Smooth muscle cell (in vitro differentiated cells): ENCODE measurements around the gene RBFOX2. TPM values are rescaled to one million over a fixed set of nuclear protein-coding genes. Genes with fewer than 3 reads are reported as not detected.
"Not testable (repeated sequence)": the region's sequence is repeated elsewhere in the genome, so short reads cannot be mapped to it uniquely, and the experiment has no call there.

ENCODE experiments used
- DNase-seq: peaks from one replicate; lab custom pipeline; 2025; ENCODE audit not compliant: unreplicated experiment; lab: John Stamatoyannopoulos, UW
- H2AFZ ChIP-seq: fragments of 200-600 bp; sonication (generic); 2 replicates; pipeline ENCODE4 v1.6.0; 2016; ENCODE audit warnings: antibody characterized with exemption, low read depth, mild to moderate bottlenecking
- H3F3A ChIP-seq: fragments of 200-600 bp; sonication (generic); 2 replicates; pipeline ENCODE4 v1.6.0; 2017; ENCODE audit warnings: antibody characterized with exemption, low read depth
- H3K27ac ChIP-seq: fragments of 200-600 bp; sonication (generic); 2 replicates; pipeline ENCODE4 v1.5.1; 2016; ENCODE audit warnings: low read depth, mild to moderate bottlenecking
- H3K27me3 ChIP-seq: fragments of 200-600 bp; sonication (generic); 2 replicates; pipeline ENCODE4 v1.6.1; 2016; ENCODE audit warnings: low read depth, mild to moderate bottlenecking
- H3K36me3 ChIP-seq: fragments of 200-600 bp; sonication (generic); 2 replicates; pipeline ENCODE4 v1.5.1; 2016; ENCODE audit warnings: low read depth
- H3K4me1 ChIP-seq: fragments of 200-600 bp; sonication (generic); 2 replicates; pipeline ENCODE4 v1.5.1; 2016; ENCODE audit warnings: low read depth
- H3K4me2 ChIP-seq: fragments of 200-600 bp; sonication (generic); 2 replicates; pipeline ENCODE4 v1.6.0; 2016; ENCODE audit warnings: mild to moderate bottlenecking
- H3K4me3 ChIP-seq: fragments of 200-600 bp; sonication (generic); 2 replicates; pipeline ENCODE4 v1.5.1; 2016; ENCODE audit warnings: mild to moderate bottlenecking
- H3K79me2 ChIP-seq: fragments of 200-600 bp; sonication (generic); 2 replicates; pipeline ENCODE4 v1.6.0; 2016; ENCODE audit warnings: low read depth, mild to moderate bottlenecking
- H3K9ac ChIP-seq: fragments of 200-600 bp; sonication (generic); 2 replicates; pipeline ENCODE4 v1.6.0; 2016; ENCODE audit warnings: low read depth
- H3K9me3 ChIP-seq: fragments of 200-600 bp; sonication (generic); replicated peaks from 2 replicates; pipeline ENCODE4 v1.5.1; 2016; ENCODE audit warnings: low read depth
- H4K20me1 ChIP-seq: fragments of 200-600 bp; sonication (generic); 2 replicates; pipeline ENCODE4 v1.6.0; 2016; ENCODE audit warnings: low read depth
- WGBS: methylation state at CpG from one replicate; pipeline ENCODE4 v1.1.7; 2016; ENCODE audit warnings: low lambda C conversion rate; 5-methylcytosine and 5-hydroxymethylcytosine counted together
- polyA plus RNA-seq: library from polyadenylated mRNA; unstranded; fragments of >200 nt; fragmentation: Nextera tagmentation; extraction: Ambion mirVana; gene quantifications from 2 replicates; pipeline ENCODE4 v1.2.1, GENCODE V29; 2016
- total RNA-seq: library from RNA; depleted of rRNA; stranded (reverse); fragments of >200 nt; gene quantifications from 2 replicates; pipeline ENCODE4 v1.2.3, GENCODE V29; 2014
- TF ChIP-seq, protein P1 (sequence below): fragments of 200-600 bp; sonication (generic); IDR thresholded peaks from 2 replicates; pipeline ENCODE4 v1.5.1; 2017; ENCODE audit warnings: borderline replicate concordance, mild to moderate bottlenecking, antibody characterized with exemption; ENCODE audit not compliant: insufficient read depth, poor library complexity, severe bottlenecking

Gene RBFOX2
- total and polyA plus RNA-seq, 2 experiments from 2014 or later: 128 to 144 TPM

DNA sequence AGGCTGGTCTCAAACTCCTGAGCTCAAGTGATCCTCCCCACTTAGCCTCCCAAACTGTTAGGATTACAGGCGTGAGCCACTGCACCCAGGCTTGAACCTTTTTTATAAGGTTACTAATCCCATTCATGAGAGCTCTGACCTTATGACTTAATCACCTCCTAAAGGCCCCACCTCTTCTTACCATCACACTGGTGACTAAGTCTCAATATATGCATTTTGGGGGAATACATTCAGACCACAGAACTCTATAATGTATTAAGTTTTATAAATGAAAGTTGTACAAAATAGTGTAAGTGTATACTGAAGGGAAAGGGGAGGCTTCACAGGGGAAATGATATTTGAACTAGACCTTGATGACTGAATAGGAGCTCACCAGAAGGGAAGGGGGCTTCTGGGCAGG lies 28.4 kb upstream of the RBFOX2 start:
- Histone ChIP-seq H3K4me3 (no peak overlapping the region), H3K9me3 (no peaks in the 10 kb centered on the region), H3K27ac (peak overlapping the region; percentile 59), H3K4me1 (no peaks in the 10 kb centered on the region), H3K27me3 (no peaks in the 10 kb centered on the region), H3K79me2 (no peaks in the 10 kb centered on the region), H3K4me2 (peak overlapping the region; percentile 33), H4K20me1 (no peaks in the 10 kb centered on the region), H3F3A (peaks cover 4% of the 10 kb centered on the region), H3K9ac (no peak overlapping the region), H2AFZ (no peak overlapping the region), H3K36me3 (no peaks in the 10 kb centered on the region)
- TF ChIP-seq, protein P1, sequence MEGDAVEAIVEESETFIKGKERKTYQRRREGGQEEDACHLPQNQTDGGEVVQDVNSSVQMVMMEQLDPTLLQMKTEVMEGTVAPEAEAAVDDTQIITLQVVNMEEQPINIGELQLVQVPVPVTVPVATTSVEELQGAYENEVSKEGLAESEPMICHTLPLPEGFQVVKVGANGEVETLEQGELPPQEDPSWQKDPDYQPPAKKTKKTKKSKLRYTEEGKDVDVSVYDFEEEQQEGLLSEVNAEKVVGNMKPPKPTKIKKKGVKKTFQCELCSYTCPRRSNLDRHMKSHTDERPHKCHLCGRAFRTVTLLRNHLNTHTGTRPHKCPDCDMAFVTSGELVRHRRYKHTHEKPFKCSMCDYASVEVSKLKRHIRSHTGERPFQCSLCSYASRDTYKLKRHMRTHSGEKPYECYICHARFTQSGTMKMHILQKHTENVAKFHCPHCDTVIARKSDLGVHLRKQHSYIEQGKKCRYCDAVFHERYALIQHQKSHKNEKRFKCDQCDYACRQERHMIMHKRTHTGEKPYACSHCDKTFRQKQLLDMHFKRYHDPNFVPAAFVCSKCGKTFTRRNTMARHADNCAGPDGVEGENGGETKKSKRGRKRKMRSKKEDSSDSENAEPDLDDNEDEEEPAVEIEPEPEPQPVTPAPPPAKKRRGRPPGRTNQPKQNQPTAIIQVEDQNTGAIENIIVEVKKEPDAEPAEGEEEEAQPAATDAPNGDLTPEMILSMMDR: no peak
- no peak for DNase-seq
- 45% methylated on average over 1 of the region's 1 CpG for WGBS

DNA sequence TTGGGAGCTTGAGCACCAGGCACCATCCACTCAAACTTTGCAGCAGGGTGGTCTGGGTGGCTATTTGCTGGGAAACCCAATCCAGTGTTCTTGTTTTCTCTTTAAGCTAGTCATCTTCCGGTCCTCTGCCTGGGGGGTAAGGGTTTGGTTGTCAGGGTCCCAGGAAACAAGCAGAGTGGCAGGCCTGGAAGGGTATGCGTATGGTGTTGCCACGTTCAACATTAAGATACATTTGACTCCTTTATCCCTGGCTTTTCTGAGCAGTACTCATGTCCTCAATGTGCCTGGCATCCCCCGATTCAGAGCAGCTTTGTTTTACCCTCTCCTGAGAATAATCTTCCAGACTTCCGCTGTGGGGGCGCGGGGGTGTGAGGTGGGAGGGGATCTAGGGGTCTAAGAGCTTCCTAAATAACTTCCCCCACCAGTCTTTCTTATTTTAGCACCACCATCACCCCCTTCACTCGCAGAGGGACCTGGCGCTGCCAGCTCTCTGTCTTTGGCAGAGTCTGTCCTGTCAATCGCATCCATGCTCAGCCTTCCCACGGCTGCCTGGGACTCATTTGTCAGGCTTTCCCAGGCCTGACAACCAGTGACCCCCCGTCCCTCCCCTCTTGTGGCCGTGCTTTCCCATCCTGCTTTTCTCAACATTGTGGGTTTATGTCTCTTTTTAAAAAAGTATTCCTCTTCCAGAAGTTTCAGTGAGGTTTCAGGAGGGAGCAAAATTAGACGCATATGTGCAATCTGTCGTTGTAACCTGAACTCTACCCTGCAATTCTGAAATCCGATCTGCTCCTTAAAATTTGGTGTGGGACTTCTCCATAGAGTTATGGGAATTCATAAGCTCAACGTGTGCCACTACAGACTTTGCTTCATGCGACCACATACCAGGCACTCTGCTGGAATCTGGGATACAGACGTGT lies 27.0 kb upstream of the RBFOX2 start:
- no peak overlapping the region for H3K9ac ChIP-seq
- H3K79me2 ChIP-seq: no peaks in the 10 kb centered on the region
- no peaks in the 10 kb centered on the region for H3K4me1 ChIP-seq
- no peaks in the 10 kb centered on the region for H3K9me3 ChIP-seq
- H3K4me3 ChIP-seq: no peak overlapping the region
- H3K36me3 ChIP-seq: no peaks in the 10 kb centered on the region
- peak overlapping the region; percentile 0 for H2AFZ ChIP-seq
- H3K27me3 ChIP-seq: no peaks in the 10 kb centered on the region
- no peak overlapping the region for H3K4me2 ChIP-seq
- no peak for DNase-seq
- TF ChIP-seq, protein P1: no peak
- H4K20me1 ChIP-seq: no peaks in the 10 kb centered on the region
- WGBS: 67% methylated on average over 19 of the region's 19 CpGs
- peaks cover 8% of the 10 kb centered on the region for H3F3A ChIP-seq
- no peak overlapping the region for H3K27ac ChIP-seq

DNA sequence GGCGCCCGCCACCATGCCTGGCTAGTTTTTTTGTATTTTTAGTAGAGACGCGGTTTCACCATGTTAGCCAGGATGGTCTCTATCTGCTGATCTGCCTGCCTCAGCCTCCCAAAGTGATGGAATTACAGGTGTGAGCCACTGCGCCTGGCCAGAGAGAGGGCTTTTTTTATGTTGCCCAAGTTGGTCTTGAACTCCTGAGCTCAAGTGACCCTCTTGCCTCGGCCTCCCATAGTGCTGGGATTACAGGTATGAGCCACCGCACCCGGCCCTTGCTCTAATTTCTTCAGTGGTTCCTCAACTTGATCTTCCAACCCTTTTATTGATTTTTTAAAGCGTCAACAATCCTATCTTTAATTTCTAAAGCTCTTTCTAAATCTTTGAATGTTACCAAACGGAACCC lies 25.8 kb upstream of the RBFOX2 start:
- WGBS: 95% methylated on average over 10 of the region's 10 CpGs
- not testable (repeated sequence) for H2AFZ ChIP-seq

DNA sequence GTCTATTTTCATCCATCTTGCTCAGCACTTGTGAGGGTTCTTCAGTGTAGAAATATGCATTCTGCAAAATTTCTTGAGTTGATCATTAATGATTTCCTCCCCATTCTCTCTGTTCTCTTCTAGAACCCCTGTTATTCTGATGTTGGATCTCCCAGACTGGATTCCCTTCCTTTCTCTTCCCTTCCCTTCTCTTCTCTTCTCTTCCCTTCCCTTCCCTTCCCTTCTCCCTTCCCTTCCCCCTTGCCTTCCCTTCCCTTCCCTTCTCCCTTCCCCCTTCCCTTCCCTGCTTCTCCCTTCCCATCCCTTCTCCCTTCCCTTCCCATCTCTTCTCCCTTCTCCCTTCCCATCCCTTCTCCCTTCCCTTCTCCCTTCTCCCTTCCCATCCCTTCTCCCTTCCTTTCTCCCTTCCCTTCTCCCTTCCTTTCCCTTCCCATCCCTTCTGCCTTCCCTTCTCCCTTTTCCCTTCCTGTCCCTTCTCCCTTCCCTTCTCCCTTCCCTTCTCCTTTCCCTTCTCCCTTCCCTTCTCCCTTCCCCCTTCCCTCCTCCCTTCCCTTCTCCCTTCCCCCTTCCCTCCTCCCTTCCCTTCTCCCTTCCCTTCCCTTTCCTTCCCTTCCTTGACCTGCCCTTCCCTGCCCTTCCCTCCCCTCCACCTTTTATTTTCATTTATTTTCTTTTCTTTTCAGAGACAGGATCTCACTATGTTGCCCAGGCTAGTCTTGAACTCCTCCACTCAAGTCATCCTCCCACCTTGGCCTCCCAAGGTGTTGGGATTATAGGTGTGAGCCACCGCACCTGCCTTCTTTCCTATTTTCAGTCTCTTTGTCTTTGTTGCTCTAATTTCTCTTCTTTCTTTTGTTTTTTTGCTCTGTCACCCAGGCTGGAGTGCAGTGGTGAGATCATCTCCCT lies 24.9 kb upstream of the RBFOX2 start:
- TF ChIP-seq, protein P1: no peak
- Histone ChIP-seq H3F3A (peaks cover 8% of the 10 kb centered on the region), H3K4me3 (no peak overlapping the region), H3K9me3 (no peaks in the 10 kb centered on the region), H2AFZ (no peak overlapping the region), H3K4me1 (no peaks in the 10 kb centered on the region), H4K20me1 (no peaks in the 10 kb centered on the region), H3K4me2 (no peak overlapping the region), H3K36me3 (no peaks in the 10 kb centered on the region), H3K79me2 (no peaks in the 10 kb centered on the region), H3K9ac (peak overlapping the region; percentile 58), H3K27ac (peak overlapping the region; percentile 95), H3K27me3 (no peaks in the 10 kb centered on the region)
- 100% methylated on average over 1 of the region's 1 CpG for WGBS
- no peak for DNase-seq

More for the DNA sequence above, 25.8 kb upstream of the RBFOX2 start:
- H3F3A ChIP-seq, H3K9ac ChIP-seq, H3K27ac ChIP-seq, H3K9me3 ChIP-seq, H3K36me3 ChIP-seq, H4K20me1 ChIP-seq, H3K79me2 ChIP-seq, DNase-seq, H3K4me1 ChIP-seq, H3K4me2 ChIP-seq, H3K4me3 ChIP-seq, H3K27me3 ChIP-seq: not testable (repeated sequence)
